OCI-LY1 (cell line): ENCODE results near the gene HP.

Source experiments
- H2AFZ ChIP-seq: fragments of 200-600 bp; sonication (generic), shearing (Covaris generic); 2 replicates; pipeline ENCODE4 v1.6.0; 2014; ENCODE audit warnings: antibody characterized with exemption, mild to moderate bottlenecking, low read length
- H3F3A ChIP-seq: fragments of 200-600 bp; sonication (generic), shearing (Covaris generic); 2 replicates; pipeline ENCODE4 v1.6.0; 2014; ENCODE audit warnings: mild to moderate bottlenecking, antibody characterized with exemption, low read length, moderate library complexity; ENCODE audit not compliant: insufficient read depth
- H3K27ac ChIP-seq: fragments of 200-600 bp; sonication (generic); 2 replicates; pipeline ENCODE4 v1.5.1; 2014; ENCODE audit warnings: low read length, mixed run types, mild to moderate bottlenecking, low read depth; ENCODE audit not compliant: poor library complexity, severe bottlenecking
- H3K27me3 ChIP-seq: fragments of 200-600 bp; sonication (generic); 2 replicates; pipeline ENCODE4 v1.6.0; 2014; ENCODE audit warnings: antibody characterized with exemption, mild to moderate bottlenecking, low read length, moderate library complexity; ENCODE audit not compliant: insufficient read depth
- H3K36me3 ChIP-seq: fragments of 200-600 bp; sonication (generic); 2 replicates; pipeline ENCODE4 v1.6.1; 2014; ENCODE audit warnings: mild to moderate bottlenecking, antibody characterized with exemption, low read length, moderate library complexity, mixed read lengths; ENCODE audit not compliant: insufficient read depth
- H3K4me1 ChIP-seq: fragments of 200-600 bp; sonication (generic); 2 replicates; pipeline ENCODE4 v1.5.1; 2014; ENCODE audit warnings: mild to moderate bottlenecking, low read length, moderate library complexity; ENCODE audit not compliant: insufficient read depth, severe bottlenecking
- H3K4me2 ChIP-seq: fragments of 200-600 bp; sonication (generic), shearing (Covaris generic); 2 replicates; pipeline ENCODE4 v1.6.1; 2014; ENCODE audit warnings: low read length
- H3K4me3 ChIP-seq: fragments of 200-600 bp; sonication (generic); 2 replicates; pipeline ENCODE4 v1.5.1; 2014; ENCODE audit warnings: low read length, low read depth, mild to moderate bottlenecking, mixed read lengths; ENCODE audit not compliant: poor library complexity, severe bottlenecking
- H3K79me2 ChIP-seq: fragments of 200-600 bp; shearing (Covaris generic); 2 replicates; pipeline ENCODE4 v1.6.1; 2016; ENCODE audit warnings: mixed run types, low read length, mixed read lengths; ENCODE audit not compliant: insufficient read depth
- H3K9ac ChIP-seq: fragments of 200-600 bp; sonication (generic), shearing (Covaris generic); 2 replicates; pipeline ENCODE4 v1.6.1; 2014; ENCODE audit warnings: mild to moderate bottlenecking, low read length, mixed read lengths
- H3K9me2 ChIP-seq: fragments of 200-600 bp; sonication (generic), shearing (Covaris generic); 2 replicates; pipeline ENCODE4 v1.6.1; 2014; ENCODE audit warnings: low read depth, mild to moderate bottlenecking, low read length, mixed read lengths
- H3K9me3 ChIP-seq: fragments of 200-600 bp; shearing (Covaris generic); 2 replicates; pipeline ENCODE4 v1.6.1; 2014; ENCODE audit warnings: low read length, mixed read lengths
- H4K20me1 ChIP-seq: fragments of 200-600 bp; sonication (generic), shearing (Covaris generic); 2 replicates; pipeline ENCODE4 v1.6.0; 2016; ENCODE audit warnings: mild to moderate bottlenecking, low read length; ENCODE audit not compliant: insufficient read depth
- EZH2 ChIP-seq: fragments of 200-600 bp; sonication (generic), shearing (Covaris generic); IDR thresholded peaks from 2 replicates; pipeline ENCODE4 v1.8.0; 2017; ENCODE audit warnings: borderline replicate concordance, mixed run types, mild to moderate bottlenecking, antibody characterized with exemption, low read length, moderate library complexity, mixed read lengths
- TF ChIP-seq, protein P1 (sequence below): fragments of 200-600 bp; sonication (generic), shearing (Covaris generic); IDR thresholded peaks from 2 replicates; pipeline ENCODE4 v1.5.1; 2017; ENCODE audit warnings: mild to moderate bottlenecking, antibody characterized with exemption, low read length, moderate library complexity, mixed read lengths

Gene HP

DNA sequence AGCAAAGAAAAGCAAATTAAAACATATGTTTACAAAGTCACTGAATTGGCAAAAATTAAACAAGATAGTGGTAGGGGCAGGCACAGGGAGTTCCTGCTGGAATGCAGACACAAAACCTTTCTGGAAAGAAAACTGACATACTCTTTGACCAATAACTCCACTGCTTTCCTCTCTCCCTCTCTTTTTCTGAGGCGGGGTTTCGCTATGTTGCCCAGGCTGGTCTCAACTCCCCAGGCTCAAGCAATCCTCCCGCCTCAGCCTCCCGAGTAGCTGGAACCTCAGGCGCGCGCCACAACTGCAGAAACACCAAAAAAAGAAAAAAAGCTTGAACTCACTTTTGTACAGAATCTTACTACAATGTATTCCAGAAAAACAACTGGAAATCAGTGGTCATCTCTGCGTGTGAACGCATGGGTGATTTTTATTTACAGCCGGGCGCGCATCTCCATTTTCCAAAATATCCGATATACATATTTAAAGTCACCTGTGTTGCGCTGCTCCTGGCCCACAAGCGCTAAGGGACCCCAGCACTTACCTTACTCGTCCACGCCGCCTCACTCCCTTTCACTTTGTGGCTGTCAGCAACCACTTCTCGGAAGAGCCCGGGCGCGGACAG, 38.6 kb downstream of the HP start:
- no peak for TF ChIP-seq EZH2
- TF ChIP-seq, protein P1, sequence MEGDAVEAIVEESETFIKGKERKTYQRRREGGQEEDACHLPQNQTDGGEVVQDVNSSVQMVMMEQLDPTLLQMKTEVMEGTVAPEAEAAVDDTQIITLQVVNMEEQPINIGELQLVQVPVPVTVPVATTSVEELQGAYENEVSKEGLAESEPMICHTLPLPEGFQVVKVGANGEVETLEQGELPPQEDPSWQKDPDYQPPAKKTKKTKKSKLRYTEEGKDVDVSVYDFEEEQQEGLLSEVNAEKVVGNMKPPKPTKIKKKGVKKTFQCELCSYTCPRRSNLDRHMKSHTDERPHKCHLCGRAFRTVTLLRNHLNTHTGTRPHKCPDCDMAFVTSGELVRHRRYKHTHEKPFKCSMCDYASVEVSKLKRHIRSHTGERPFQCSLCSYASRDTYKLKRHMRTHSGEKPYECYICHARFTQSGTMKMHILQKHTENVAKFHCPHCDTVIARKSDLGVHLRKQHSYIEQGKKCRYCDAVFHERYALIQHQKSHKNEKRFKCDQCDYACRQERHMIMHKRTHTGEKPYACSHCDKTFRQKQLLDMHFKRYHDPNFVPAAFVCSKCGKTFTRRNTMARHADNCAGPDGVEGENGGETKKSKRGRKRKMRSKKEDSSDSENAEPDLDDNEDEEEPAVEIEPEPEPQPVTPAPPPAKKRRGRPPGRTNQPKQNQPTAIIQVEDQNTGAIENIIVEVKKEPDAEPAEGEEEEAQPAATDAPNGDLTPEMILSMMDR = no peak
- Histone ChIP-seq H3K79me2 (peaks cover 18% of the 10 kb centered on the region), H2AFZ (no peak overlapping the region; the same call in 1 of the 2 replicates)

DNA sequence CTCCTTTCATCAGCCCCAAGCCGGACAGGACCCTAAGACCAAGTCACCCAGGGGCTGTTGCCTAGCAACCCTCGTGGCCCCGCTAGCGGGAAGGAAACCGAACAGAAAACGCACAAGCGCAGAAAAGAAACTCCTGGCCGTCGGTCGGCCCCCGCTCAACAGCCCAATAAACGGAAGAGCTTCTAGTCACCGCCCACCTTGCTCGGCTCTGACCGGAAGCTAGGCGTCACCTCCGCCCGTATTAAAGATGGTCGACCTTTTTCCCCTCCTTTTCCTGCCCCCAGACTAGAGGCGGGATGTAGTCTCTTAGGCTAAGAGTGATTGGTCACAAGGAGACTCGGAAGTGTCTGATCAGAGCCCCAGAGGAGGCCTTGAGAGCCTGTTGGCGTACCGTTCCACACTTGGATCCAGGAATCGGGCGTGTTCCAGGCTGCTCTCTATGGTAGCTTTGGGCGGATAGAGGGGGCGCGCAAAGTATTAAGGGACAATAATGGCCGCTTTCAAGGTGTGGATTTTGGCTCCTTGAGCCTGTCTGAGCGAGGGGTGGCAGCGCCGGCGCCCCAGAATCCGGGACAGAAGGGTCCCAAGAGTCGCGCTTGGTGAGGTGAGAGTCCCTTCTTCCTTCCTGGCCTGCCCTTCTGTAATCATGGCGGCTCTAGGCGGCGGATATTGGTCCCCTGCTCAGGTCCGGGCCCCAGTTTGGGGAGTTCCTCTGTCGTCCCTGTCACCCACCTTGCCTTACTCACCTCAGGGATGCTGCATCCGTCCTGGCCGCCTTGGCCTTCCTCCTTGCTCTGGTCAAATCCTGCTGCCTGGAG, 39.4 kb downstream of the HP start, which contains the start of the genes DHX38 and TXNL4B:
Gene DHX38, plus strand, starts transcription at position 400 of the 818 bp plus-strand sequence. CDS start 2,311 bp downstream, outside the sequence.
Gene TXNL4B, minus strand, starts transcription at position 173 of the 818 bp plus-strand sequence. CDS start 2,871 bp downstream, outside the sequence.
- H3K9me3 ChIP-seq = no peaks in the 10 kb centered on the region
- H3K27me3 ChIP-seq = no peaks in the 10 kb centered on the region
- peaks cover 29% of the 10 kb centered on the region for H3K4me1 ChIP-seq
- H3K4me2 ChIP-seq = peak within 1 kb of the TSS; percentile 93
- no peaks in the 10 kb centered on the region for H3K9me2 ChIP-seq
- peak within 1 kb of the TSS; percentile 58 for H3K27ac ChIP-seq
- H2AFZ ChIP-seq = no peak within 1 kb of the TSS; the same call in 1 of the 2 replicates
- no peaks in the 10 kb centered on the region for H3F3A ChIP-seq
- H3K79me2 ChIP-seq = peaks cover 18% of the 10 kb centered on the region
- H3K4me3 ChIP-seq = peak within 1 kb of the TSS; percentile 93
- TF ChIP-seq EZH2 = no peak
- TF ChIP-seq, protein P1 = no peak
- no peaks in the 10 kb centered on the region for H4K20me1 ChIP-seq
- H3K36me3 ChIP-seq = peaks cover 42% of the 10 kb centered on the region
- H3K9ac ChIP-seq = peak within 1 kb of the TSS; percentile 92

More for the DNA sequence above, 38.6 kb downstream of the HP start:
- no peaks in the 10 kb centered on the region for H3K9me2 ChIP-seq
- H3K4me1 ChIP-seq = peaks cover 29% of the 10 kb centered on the region
- no peaks in the 10 kb centered on the region for H3K27me3 ChIP-seq
- H3F3A ChIP-seq = no peaks in the 10 kb centered on the region
- H3K4me3 ChIP-seq = peak overlapping the region; percentile 93
- H3K9ac ChIP-seq = peak overlapping the region; percentile 67
- H4K20me1 ChIP-seq = no peaks in the 10 kb centered on the region
- H3K4me2 ChIP-seq = peak overlapping the region; percentile 55
- H3K27ac ChIP-seq = no peak overlapping the region
- H3K36me3 ChIP-seq = peaks cover 44% of the 10 kb centered on the region
- H3K9me3 ChIP-seq = no peaks in the 10 kb centered on the region

DNA sequence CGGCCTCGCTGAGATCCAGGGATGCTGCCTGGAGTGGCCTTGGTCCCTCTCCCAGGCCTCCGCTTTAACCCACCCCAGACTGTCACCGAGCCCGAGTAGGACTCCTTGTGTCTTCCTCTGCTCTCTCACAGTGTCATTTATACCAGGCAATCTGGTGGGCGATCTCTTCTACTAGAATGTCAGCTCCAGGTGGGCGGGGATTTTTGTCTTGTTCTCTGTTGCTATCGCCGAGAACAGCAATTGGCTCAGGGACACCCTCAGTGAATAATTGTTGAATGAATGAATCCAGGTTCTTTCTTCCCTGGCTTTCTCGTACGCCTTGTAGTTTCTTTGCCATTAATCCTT, 39.9 kb downstream of the HP start:
- Histone ChIP-seq H3K9me3 (no peaks in the 10 kb centered on the region), H3K27ac (peak overlapping the region; percentile 58), H3K4me3 (peak overlapping the region; percentile 93), H3K4me2 (peak overlapping the region; percentile 93), H3K36me3 (peaks cover 42% of the 10 kb centered on the region), H3K9me2 (no peaks in the 10 kb centered on the region), H3K9ac (peak overlapping the region; percentile 92), H3F3A (no peaks in the 10 kb centered on the region), H4K20me1 (no peaks in the 10 kb centered on the region), H3K27me3 (no peaks in the 10 kb centered on the region), H3K79me2 (peaks cover 18% of the 10 kb centered on the region), H3K4me1 (peaks cover 29% of the 10 kb centered on the region), H2AFZ (no peak overlapping the region)
- TF ChIP-seq, protein P1 = no peak
- TF ChIP-seq EZH2 = no peak
